HepG2 (cell line): ENCODE data around the gene P2RX3. TPM values are rescaled to one million over a fixed set of nuclear protein-coding genes. Genes with fewer than 3 reads are reported as not detected.

Experiments used
- ATAC-seq: fragments of 200-7000 bp; cut with Tn5 transposase; 3 replicates; pipeline ENCODE4 v1.9.1; 2020; ENCODE audit warnings: mild to moderate bottlenecking, moderate library complexity
- BruUV-seq: library from RNA; stranded (reverse); fragments of 400-500 nt; replicated peaks from 2 replicates; lab custom pipeline; 2021; lab: Mats Ljungman, UMichigan
- CTCF ChIA-PET: fragments of 300-600 bp; formaldehyde crosslinking; extraction: SDS; loops from one replicate; lab custom pipeline; 2021; ENCODE audit warnings: low total read pairs, inconsistent platforms, low intra/inter-chr PET ratio; lab: Yijun Ruan, JAX
- POLR2A ChIA-PET: fragments of 350-600 bp; sonication (Branson Sonifier 250); formaldehyde crosslinking; loops from one replicate; lab custom pipeline; 2020; ENCODE audit warnings: antibody characterized with exemption, inconsistent platforms; lab: Yijun Ruan, JAX
- DNase-seq: peaks from one replicate; pipeline ENCODE4 v3.0.0-alpha.2; 2015; ENCODE audit warnings: low spot score
- FAIRE-seq: peaks from 3 replicates; lab custom pipeline; 2011; peaks lifted over from hg19 to GRCh38; lab: Jason Lieb, UNC
- H2AFZ ChIP-seq: one replicate; pipeline ENCODE4 v1.6.1; 2011; ENCODE audit warnings: low read length, inconsistent platforms
- H3K27ac ChIP-seq: fragments of 300-600 bp; 3 replicates; pipeline ENCODE4 v1.8.0; 2011; ENCODE audit warnings: mixed run types, mild to moderate bottlenecking, mixed read lengths, low read length, inconsistent platforms; ENCODE audit not compliant: insufficient read depth; ENCODE audit errors: extremely low read length
- H3K27me3 ChIP-seq, 2 experiments: fragments of 200-600 bp in 1 of 2; 2 replicates in 1 of 2; 3 replicates in 1 of 2; pipeline versions ENCODE4 v1.6.0 to v1.8.0; 2011; ENCODE audit warnings: low read length in 2 of 2, mild to moderate bottlenecking in 2 of 2, moderate library complexity in 2 of 2, inconsistent platforms in 1 of 2; ENCODE audit not compliant: insufficient read depth in 2 of 2, control insufficient read depth in 1 of 2
- H3K36me3 ChIP-seq, 2 experiments: fragments of 200-600 bp in 1 of 2; replicated peaks in 1 of 2; 2 replicates in 1 of 2; 3 replicates in 1 of 2; pipeline versions ENCODE4 v1.5.1 to v1.8.0; 2011; ENCODE audit warnings: low read length in 2 of 2, inconsistent platforms in 1 of 2; ENCODE audit not compliant: insufficient read depth in 2 of 2, control insufficient read depth in 1 of 2
- H3K4me1 ChIP-seq: 2 replicates; pipeline ENCODE4 v1.5.1; 2012; ENCODE audit warnings: low read length, inconsistent platforms; ENCODE audit not compliant: insufficient read depth
- H3K4me2 ChIP-seq: 2 replicates; pipeline ENCODE4 v1.6.0; 2011; ENCODE audit warnings: low read depth, low read length, inconsistent platforms
- H3K4me3 ChIP-seq, 3 experiments: fragments of 200-600 bp in 1 of 3; sonication (generic), shearing (Covaris generic) in 1 of 3; replicated peaks in 1 of 3; 2 replicates each; pipeline ENCODE4 v1.5.1; 2011 to 2016; ENCODE audit warnings: low read length in 3 of 3, inconsistent platforms in 2 of 3, low read depth in 2 of 3, mild to moderate bottlenecking in 2 of 3, control low read depth in 1 of 3, mixed read lengths in 1 of 3; ENCODE audit not compliant: insufficient read depth in 1 of 3
- H3K79me2 ChIP-seq: one replicate; pipeline ENCODE4 v1.6.1; 2011; ENCODE audit warnings: low read length, inconsistent platforms; ENCODE audit not compliant: insufficient read depth
- H3K9ac ChIP-seq: 2 replicates; pipeline ENCODE4 v1.6.0; 2011; ENCODE audit warnings: mild to moderate bottlenecking, low read depth, low read length, inconsistent platforms; ENCODE audit not compliant: insufficient read depth
- H3K9me3 ChIP-seq: 2 replicates; pipeline ENCODE4 v1.5.1; 2012; ENCODE audit warnings: mild to moderate bottlenecking, low read length
- H4K20me1 ChIP-seq: 2 replicates; pipeline ENCODE4 v1.6.0; 2011; ENCODE audit warnings: inconsistent platforms, mild to moderate bottlenecking, low read length, moderate library complexity; ENCODE audit not compliant: insufficient read depth
- ARID2 ChIP-seq: sonication (generic); formaldehyde crosslinking; IDR thresholded peaks from 2 replicates; pipeline ENCODE4 v1.8.1; 2022; ENCODE audit warnings: mild to moderate bottlenecking, missing genetic modification reagents, borderline replicate concordance
- CEBPB ChIP-seq: IDR thresholded peaks from 2 replicates; pipeline ENCODE4 v1.6.1; 2011; ENCODE audit warnings: low read depth, low read length, improper control_type of control experiment, borderline replicate concordance
- CHD4 ChIP-seq: fragments of 200-600 bp; sonication (generic); IDR thresholded peaks from 2 replicates; pipeline ENCODE4 v1.7.0; 2017; ENCODE audit warnings: mild to moderate bottlenecking, low read length, borderline replicate concordance
- LBX2 ChIP-seq: sonication (generic); formaldehyde crosslinking; IDR thresholded peaks from 2 replicates; pipeline ENCODE4 v1.5.0; 2020; ENCODE audit warnings: missing genetic modification reagents, mild to moderate bottlenecking, borderline replicate concordance
- NCOR1 ChIP-seq: fragments of 200-600 bp; sonication (generic); IDR thresholded peaks from 2 replicates; pipeline ENCODE4 v1.7.0; 2017; ENCODE audit warnings: antibody characterized with exemption, low read length, borderline replicate concordance
- PAXIP1 ChIP-seq: sonication (generic); formaldehyde crosslinking; conservative IDR thresholded peaks from 2 replicates; pipeline ENCODE4 v1.4.0; 2020; ENCODE audit warnings: mild to moderate bottlenecking, missing genetic modification reagents, moderate library complexity
- RBM22 ChIP-seq: fragments of 200-400 bp; formaldehyde crosslinking; optimal IDR thresholded peaks from 2 replicates; pipeline ENCODE3; 2017; ENCODE audit warnings: mild to moderate bottlenecking, low read length, moderate library complexity
- SMAD9 ChIP-seq: sonication (generic); formaldehyde crosslinking; IDR thresholded peaks from 2 replicates; pipeline ENCODE4 v1.5.1; 2020; ENCODE audit warnings: mild to moderate bottlenecking, missing genetic modification reagents
- TBX3 ChIP-seq: fragments of 450-650 bp; IDR thresholded peaks from 2 replicates; pipeline ENCODE4 v1.6.1; 2017; ENCODE audit warnings: antibody characterized with exemption, mild to moderate bottlenecking, inconsistent platforms, borderline replicate concordance
- ZNF281 ChIP-seq: sonication (generic); formaldehyde crosslinking; IDR thresholded peaks from 2 replicates; pipeline ENCODE4 v1.4.0; 2020; ENCODE audit warnings: missing genetic modification reagents, borderline replicate concordance
- ZNF563 ChIP-seq: sonication (generic); formaldehyde crosslinking; IDR thresholded peaks from 2 replicates; pipeline ENCODE4 v1.8.0; 2022; ENCODE audit warnings: mild to moderate bottlenecking, moderate library complexity, missing genetic modification reagents
- WGBS: methylation state at CpG from one replicate; pipeline ENCODE4 v1.1.6; 2017; ENCODE audit warnings: low lambda C conversion rate; 5-methylcytosine and 5-hydroxymethylcytosine counted together
- in situ Hi-C: cut with HindIII; loops from 2 replicates; pipeline ENCODE4 v1.10.0; 2017; ENCODE audit warnings: low pct_unique_long_range_greater_than_20kb; ENCODE audit not compliant: extremely low pct_ligation_motif_present
- intact Hi-C: fragments of 100-400 bp; cut with micrococcal nuclease; formaldehyde crosslinking; loops from one replicate; pipeline ENCODE4 v1.10.0; 2022; ENCODE audit not compliant: unreplicated experiment
- polyA plus RNA-seq, 8 experiments: library from polyadenylated mRNA; depleted of rRNA in 3 of 8; stranded (reverse) in 7 of 8; unstranded in 1 of 8; fragments of >200 nt; fragmentation: Illumina TruSeq in 4 of 8; extraction: Trizol in 4 of 8; gene quantifications; 2 replicates each; pipeline versions ENCODE4 v1.2.1 to v1.2.3, GENCODE V29; 2011 to 2016; ENCODE audit warnings: low read depth in 4 of 8, missing spikeins in 1 of 8, mixed read lengths in 1 of 8; ENCODE audit not compliant: insufficient read depth in 1 of 8
- total RNA-seq, 5 experiments: library from RNA; depleted of rRNA; stranded (reverse); fragments of >200 nt; fragmentation: Illumina TruSeq; extraction: Trizol; gene quantifications; 2 replicates each; pipeline ENCODE4 v1.2.3, GENCODE V29; 2016; ENCODE audit warnings: low read depth in 1 of 5

The P2RX3 gene
- total and polyA plus RNA-seq, 2 of the 13 experiments (the other 11 are each of a cell fraction or from before 2014, with no cell fraction given) = 0.08 TPM; not detected in 1

- TF ChIP-seq PAXIP1 (CRISPR knock-in tag) = peak; percentile 63
These were observed 27.5 kb upstream of the P2RX3 start (continued) for GRCh38 chr11:57310630-57311086.

GRCh38 chr11:57311109-57311936, 26.8 kb upstream of the P2RX3 start:
- no peak overlapping the region for H2AFZ ChIP-seq
- ATAC-seq (peak; percentile 90), DNase-seq (peak; percentile 84), FAIRE-seq (peak; percentile 62)
- no peaks in the 10 kb centered on the region for H4K20me1 ChIP-seq
- ChIA-PET CTCF (no interaction called here), POLR2A (interaction anchor here (0.5 to 3.1 kb wide), 5 partner anchors 11 to 42 kb away, joined by 3 to 38 read pairs (median 4); partner anchors contain the start of genes SSRP1 and TNKS1BP1)
- intact Hi-C loops = loop anchor here (1.0 kb wide), 1 partner anchor 14 kb away; no protein-coding TSS in a partner anchor
- peaks cover 15 to 22% of the 10 kb centered on the region in 2 experiments; a peak in 4 of 5 replicates for H3K36me3 ChIP-seq
- in situ Hi-C loops = no loop called here
- H3K9me3 ChIP-seq = no peaks in the 10 kb centered on the region
- H3K9ac ChIP-seq = peak overlapping the region; percentile 56
- WGBS = 1% methylated on average over 13 of the region's 31 CpGs
- BruUV-seq = no TSS peak
- no peaks in the 10 kb centered on the region for H3K79me2 ChIP-seq
- peak overlapping the region; percentile 48 for H3K27ac ChIP-seq
- no peaks in the 10 kb centered on the region for H3K27me3 ChIP-seq
- peak overlapping the region; percentile 84 for H3K4me2 ChIP-seq
- peaks cover 71% of the 10 kb centered on the region for H3K4me1 ChIP-seq
- peak overlapping the region; percentile 45 to 73 (median 57); a peak in 5 of 6 replicates for H3K4me3 ChIP-seq
- no peak for TF ChIP-seq LBX2
- no peak for TF ChIP-seq ARID2 (CRISPR knock-in tag)
- no peak for TF ChIP-seq SMAD9 (CRISPR knock-in tag)
- peak; percentile 37 for TF ChIP-seq RBM22
- TF ChIP-seq ZNF563 = 0 out of 2 replicates have a peak, but pooled peaks have one; percentile 9
- no peak for TF ChIP-seq TBX3
- 0 out of 2 replicates have a peak, but pooled peaks have one; percentile 33 for TF ChIP-seq CHD4
- peak; percentile 79; the same call in 1 of the 2 replicates for TF ChIP-seq ZNF281 (CRISPR knock-in tag)
- no peak for TF ChIP-seq CEBPB
- TF ChIP-seq NCOR1 = no peak
